H9 (cell line): Measurements from ENCODE around the gene JKAMP. TPM values are rescaled to one million over a fixed set of nuclear protein-coding genes. Genes with fewer than 3 reads are reported as not detected.
"Not testable (repeated sequence)": the region's sequence is repeated elsewhere in the genome, so short reads cannot be mapped to it uniquely, and the experiment has no call there.

Source experiments
- DNase-seq: peaks from one replicate; pipeline ENCODE4 v3.0.0-alpha.2; 2017
- H2AFZ ChIP-seq: one replicate; pipeline ENCODE4 v1.6.1; 2013; ENCODE audit warnings: mild to moderate bottlenecking, low read length, control low read depth, moderate library complexity
- H2AK5ac ChIP-seq: 2 replicates; pipeline ENCODE4 v1.6.1; 2013; ENCODE audit warnings: low read length, control low read depth, mixed read lengths; ENCODE audit not compliant: insufficient read length
- H2BK120ac ChIP-seq: one replicate; pipeline ENCODE4 v1.6.1; 2013; ENCODE audit warnings: low read depth, mild to moderate bottlenecking, low read length, control low read depth, inconsistent platforms; ENCODE audit not compliant: poor library complexity, severe bottlenecking
- H2BK12ac ChIP-seq: 2 replicates; pipeline ENCODE4 v1.6.1; 2013; ENCODE audit warnings: low read length, control low read depth, mixed read lengths, low read depth; ENCODE audit not compliant: insufficient read length
- H2BK15ac ChIP-seq: 2 replicates; pipeline ENCODE4 v1.6.1; 2013; ENCODE audit warnings: low read depth, low read length, control low read depth
- H2BK20ac ChIP-seq: one replicate; pipeline ENCODE4 v1.6.1; 2013; ENCODE audit warnings: low read depth, mild to moderate bottlenecking, low read length, control low read depth, inconsistent platforms; ENCODE audit not compliant: poor library complexity, severe bottlenecking
- H2BK5ac ChIP-seq: 2 replicates; pipeline ENCODE4 v1.6.1; 2013; ENCODE audit warnings: low read length, control low read depth, mixed read lengths; ENCODE audit not compliant: insufficient read length
- H3K14ac ChIP-seq: 2 replicates; pipeline ENCODE4 v1.6.1; 2013; ENCODE audit warnings: low read length, control low read depth; ENCODE audit not compliant: insufficient read depth
- H3K18ac ChIP-seq: 2 replicates; pipeline ENCODE4 v1.6.1; 2013; ENCODE audit warnings: low read depth, mild to moderate bottlenecking, mixed read lengths, low read length, control low read depth; ENCODE audit not compliant: insufficient read length
- H3K23ac ChIP-seq: 2 replicates; pipeline ENCODE4 v1.6.1; 2013; ENCODE audit warnings: low read length, control low read depth, mixed read lengths, low read depth; ENCODE audit not compliant: insufficient read length
- H3K23me2 ChIP-seq: 2 replicates; pipeline ENCODE4 v1.6.1; 2013; ENCODE audit warnings: low read depth, mild to moderate bottlenecking, mixed read lengths, low read length, control low read depth; ENCODE audit not compliant: insufficient read length, poor library complexity, severe bottlenecking
- H3K27ac ChIP-seq: 2 replicates; pipeline ENCODE4 v1.5.1; 2013; ENCODE audit warnings: low read length, control low read depth, mixed read lengths, low read depth; ENCODE audit not compliant: insufficient read length
- H3K27me3 ChIP-seq: 2 replicates; pipeline ENCODE4 v1.6.1; 2013; ENCODE audit warnings: low read length, control low read depth, inconsistent platforms; ENCODE audit not compliant: insufficient read depth
- H3K4ac ChIP-seq: 2 replicates; pipeline ENCODE4 v1.6.1; 2013; ENCODE audit warnings: low read depth, mild to moderate bottlenecking, control low read depth, inconsistent platforms, low read length, moderate library complexity
- H3K4me1 ChIP-seq: 2 replicates; pipeline ENCODE4 v1.6.1; 2013; ENCODE audit warnings: low read length, control low read depth, inconsistent platforms; ENCODE audit not compliant: insufficient read depth
- H3K4me2 ChIP-seq: 2 replicates; pipeline ENCODE4 v1.6.1; 2013; ENCODE audit warnings: low read length, control low read depth, mixed read lengths; ENCODE audit not compliant: insufficient read length, insufficient read depth
- H3K56ac ChIP-seq: 2 replicates; pipeline ENCODE4 v1.6.1; 2013; ENCODE audit warnings: low read depth, mild to moderate bottlenecking, mixed read lengths, low read length, control low read depth; ENCODE audit not compliant: insufficient read length
- H3K79me1 ChIP-seq: 2 replicates; pipeline ENCODE4 v1.6.1; 2013; ENCODE audit warnings: low read depth, mild to moderate bottlenecking, moderate library complexity, low read length, control low read depth, inconsistent platforms; ENCODE audit not compliant: insufficient read depth, poor library complexity, severe bottlenecking
- H3K79me2 ChIP-seq: 2 replicates; pipeline ENCODE4 v1.6.1; 2013; ENCODE audit warnings: low read length, control low read depth, inconsistent platforms; ENCODE audit not compliant: insufficient read depth
- H3K9ac ChIP-seq: 2 replicates; pipeline ENCODE4 v1.6.1; 2013; ENCODE audit warnings: low read length, control low read depth, mixed read lengths; ENCODE audit not compliant: insufficient read length; ENCODE audit errors: extremely low read depth
- H3K9me3 ChIP-seq: one replicate; pipeline ENCODE4 v1.6.1; 2013; ENCODE audit warnings: low read depth, low read length, inconsistent platforms; ENCODE audit not compliant: control insufficient read depth
- H3T11ph ChIP-seq: one replicate; pipeline ENCODE4 v1.6.1; 2013; ENCODE audit warnings: mild to moderate bottlenecking, low read length, control low read depth, inconsistent platforms
- H4K20me1 ChIP-seq: one replicate; pipeline ENCODE4 v1.6.1; 2013; ENCODE audit not compliant: control insufficient read depth, insufficient read length, insufficient read depth
- H4K5ac ChIP-seq: 2 replicates; pipeline ENCODE4 v1.6.1; 2013; ENCODE audit warnings: low read depth, mild to moderate bottlenecking, mixed read lengths, low read length, control low read depth; ENCODE audit not compliant: insufficient read length
- H4K8ac ChIP-seq: replicated peaks from 2 replicates; pipeline ENCODE4 v1.6.1; 2013; ENCODE audit warnings: low read length, control low read depth, mixed read lengths, low read depth; ENCODE audit not compliant: insufficient read length
- H4K91ac ChIP-seq: 2 replicates; pipeline ENCODE4 v1.6.1; 2013; ENCODE audit warnings: low read depth, mild to moderate bottlenecking, moderate library complexity, mixed read lengths, low read length, control low read depth; ENCODE audit not compliant: insufficient read length
- H3K27ac Mint-ChIP-seq, 3 experiments: 2 replicates in 2 of 3; 3 replicates in 1 of 3; pipeline ENCODE4 v1.8.0; 2020 to 2021; ENCODE audit warnings: mixed read lengths in 3 of 3, mild to moderate bottlenecking in 1 of 3, moderate library complexity in 1 of 3
- H3K27me3 Mint-ChIP-seq: 2 replicates; pipeline ENCODE4 v1.8.0; 2021; ENCODE audit warnings: low read depth, mild to moderate bottlenecking, moderate library complexity, mixed read lengths
- H3K36me3 Mint-ChIP-seq, 3 experiments: 2 replicates in 2 of 3; 3 replicates in 1 of 3; pipeline ENCODE4 v1.8.0; 2020 to 2021; ENCODE audit warnings: low read depth in 3 of 3, mixed read lengths in 3 of 3; ENCODE audit not compliant: insufficient read depth in 1 of 3
- H3K4me1 Mint-ChIP-seq, 2 experiments: 2 replicates each; pipeline ENCODE4 v1.8.0; 2020; ENCODE audit warnings: mixed read lengths in 2 of 2
- H3K4me3 Mint-ChIP-seq, 2 experiments: 2 replicates in 1 of 2; 3 replicates in 1 of 2; pipeline ENCODE4 v1.8.0; 2020 to 2021; ENCODE audit warnings: mild to moderate bottlenecking in 2 of 2, mixed read lengths in 2 of 2, moderate library complexity in 1 of 2
- H3K9me3 Mint-ChIP-seq, 2 experiments: 2 replicates in 1 of 2; 3 replicates in 1 of 2; pipeline ENCODE4 v1.8.0; 2020; ENCODE audit warnings: mild to moderate bottlenecking in 2 of 2, mixed read lengths in 2 of 2, moderate library complexity in 1 of 2
- WGBS: extraction: QIAGEN DNeasy Blood & Tissue Kit; methylation state at CpG from one replicate; pipeline ENCODE4 v1.1.7; 2013; ENCODE audit warnings: missing lambda C conversion rate, low lambda C conversion rate, mixed read lengths; ENCODE audit not compliant: insufficient read length; ENCODE audit errors: extremely low coverage; 5-methylcytosine and 5-hydroxymethylcytosine counted together
- total RNA-seq: library from RNA; stranded (reverse); gene quantifications from 2 replicates; pipeline ENCODE4 v1.2.1, GENCODE V29; 2021
- TF ChIP-seq, protein P1 (sequence below): fragments of 200-600 bp; sonication (generic); conservative IDR thresholded peaks from 3 replicates; pipeline ENCODE4 v1.8.0; 2021; ENCODE audit warnings: antibody characterized with exemption, mild to moderate bottlenecking

JKAMP gene
- total RNA-seq, 1 experiment from 2014 or later, result 33.8 TPM

DNA sequence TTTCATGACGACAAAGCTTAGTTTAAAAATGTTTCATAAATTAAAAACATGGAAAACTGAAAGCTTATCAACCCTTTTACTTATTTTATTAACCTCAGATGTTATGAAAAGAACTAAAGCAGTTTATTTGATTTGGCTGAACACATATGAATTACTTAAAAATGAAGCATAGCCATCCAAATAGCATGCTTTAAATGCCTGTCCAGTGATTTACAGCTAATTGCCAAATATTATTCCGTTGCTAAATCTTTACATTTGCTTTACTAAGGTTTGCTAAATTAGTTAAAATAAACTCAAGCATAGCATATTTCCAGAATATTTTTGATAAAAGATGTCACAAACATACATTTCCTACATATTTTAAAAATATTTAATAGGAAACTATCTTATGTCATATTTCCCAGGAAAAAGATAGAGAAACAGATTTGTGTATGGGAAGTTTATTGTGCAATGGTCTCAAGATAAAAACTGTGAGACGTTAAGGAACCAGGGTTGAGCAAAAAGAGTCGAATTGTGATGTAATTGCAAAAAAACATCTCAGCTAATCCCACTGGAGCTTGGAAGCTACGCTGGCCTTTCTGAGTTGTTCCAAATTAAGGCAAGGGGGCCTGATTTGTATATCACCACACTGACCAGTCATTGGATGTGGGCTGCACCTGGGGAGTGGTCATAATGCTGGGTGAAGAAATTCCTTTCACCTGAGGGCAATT is 44.9 kb upstream of the JKAMP start:
- Histone ChIP-seq H4K8ac (no peak overlapping the region), H3K4ac (no peak overlapping the region), H3K4me2 (no peak overlapping the region), H3K23me2 (no peaks in the 10 kb centered on the region), H4K5ac (no peak overlapping the region), H3K79me1 (no peaks in the 10 kb centered on the region), H2AK5ac (no peak overlapping the region), H3K9me3 (no peaks in the 10 kb centered on the region), H4K91ac (no peak overlapping the region), H3K27ac (no peak overlapping the region), H3K14ac (no peak overlapping the region), H3K4me1 (no peaks in the 10 kb centered on the region), H2BK12ac (no peak overlapping the region), H2AFZ (no peak overlapping the region), H2BK20ac (no peak overlapping the region), H3K56ac (no peak overlapping the region), H3T11ph (no peak overlapping the region), H3K23ac (no peak overlapping the region), H3K18ac (no peak overlapping the region), H2BK5ac (no peak overlapping the region), H3K27me3 (no peaks in the 10 kb centered on the region), H4K20me1 (no peaks in the 10 kb centered on the region), H2BK15ac (no peak overlapping the region), H3K79me2 (no peaks in the 10 kb centered on the region), H2BK120ac (no peak overlapping the region), H3K9ac (no peak overlapping the region)
- no peaks in the 10 kb centered on the region for H3K9me3 Mint-ChIP-seq
- no peaks in the 10 kb centered on the region for H3K27me3 Mint-ChIP-seq
- TF ChIP-seq, protein P1, sequence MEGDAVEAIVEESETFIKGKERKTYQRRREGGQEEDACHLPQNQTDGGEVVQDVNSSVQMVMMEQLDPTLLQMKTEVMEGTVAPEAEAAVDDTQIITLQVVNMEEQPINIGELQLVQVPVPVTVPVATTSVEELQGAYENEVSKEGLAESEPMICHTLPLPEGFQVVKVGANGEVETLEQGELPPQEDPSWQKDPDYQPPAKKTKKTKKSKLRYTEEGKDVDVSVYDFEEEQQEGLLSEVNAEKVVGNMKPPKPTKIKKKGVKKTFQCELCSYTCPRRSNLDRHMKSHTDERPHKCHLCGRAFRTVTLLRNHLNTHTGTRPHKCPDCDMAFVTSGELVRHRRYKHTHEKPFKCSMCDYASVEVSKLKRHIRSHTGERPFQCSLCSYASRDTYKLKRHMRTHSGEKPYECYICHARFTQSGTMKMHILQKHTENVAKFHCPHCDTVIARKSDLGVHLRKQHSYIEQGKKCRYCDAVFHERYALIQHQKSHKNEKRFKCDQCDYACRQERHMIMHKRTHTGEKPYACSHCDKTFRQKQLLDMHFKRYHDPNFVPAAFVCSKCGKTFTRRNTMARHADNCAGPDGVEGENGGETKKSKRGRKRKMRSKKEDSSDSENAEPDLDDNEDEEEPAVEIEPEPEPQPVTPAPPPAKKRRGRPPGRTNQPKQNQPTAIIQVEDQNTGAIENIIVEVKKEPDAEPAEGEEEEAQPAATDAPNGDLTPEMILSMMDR, result no peak
- H3K4me1 Mint-ChIP-seq, result peaks cover 0 to 3% of the 10 kb centered on the region in 2 experiments; a peak in 1 of 4 replicates
- H3K36me3 Mint-ChIP-seq, result no peaks in the 10 kb centered on the region
- no CpG with 5 or more reads among the region's 5 CpGs for WGBS
- H3K27ac Mint-ChIP-seq, result no peak overlapping the region
- H3K4me3 Mint-ChIP-seq, result no peak overlapping the region
- DNase-seq, result no peak

DNA sequence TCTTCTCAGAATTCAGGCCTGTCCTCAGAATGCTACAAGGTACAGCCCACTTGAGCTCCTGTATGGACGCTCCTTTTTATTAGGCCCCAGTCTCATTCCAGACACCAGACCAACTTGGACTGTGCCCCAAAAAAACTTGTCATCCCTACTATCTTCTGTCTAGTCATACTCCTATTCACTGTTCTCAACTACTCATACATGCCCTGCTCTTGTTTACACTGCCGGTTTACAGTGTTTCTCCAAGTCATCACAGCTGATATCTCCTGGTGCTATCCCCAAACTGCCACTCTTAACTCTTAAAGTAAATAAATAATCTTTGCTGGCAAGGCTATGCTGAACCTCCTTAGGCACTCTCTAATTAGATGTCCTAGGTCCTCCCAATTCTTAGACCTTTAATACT is 35.6 kb upstream of the JKAMP start:
- not testable (repeated sequence) for H2AK5ac ChIP-seq, H4K5ac ChIP-seq, H3T11ph ChIP-seq, H3K4ac ChIP-seq, H3K18ac ChIP-seq, H3K4me1 Mint-ChIP-seq, H3K27me3 Mint-ChIP-seq, H3K4me3 Mint-ChIP-seq, H4K20me1 ChIP-seq, H3K9me3 ChIP-seq, H2BK12ac ChIP-seq, H4K91ac ChIP-seq, H4K8ac ChIP-seq, DNase-seq, H3K4me2 ChIP-seq, H3K79me2 ChIP-seq, H3K23ac ChIP-seq, H3K4me1 ChIP-seq, H2AFZ ChIP-seq, H3K79me1 ChIP-seq, H3K27ac ChIP-seq, H3K23me2 ChIP-seq, H3K14ac ChIP-seq, H2BK20ac ChIP-seq, H3K27me3 ChIP-seq, H3K27ac Mint-ChIP-seq, H3K36me3 Mint-ChIP-seq, H2BK120ac ChIP-seq, H2BK5ac ChIP-seq, H3K9ac ChIP-seq, H3K56ac ChIP-seq, H2BK15ac ChIP-seq, H3K9me3 Mint-ChIP-seq
- no CpG with 5 or more reads among the region's 2 CpGs for WGBS
